22Rv1 (cell line): Measurements from ENCODE around the gene RNFT1.

Experiments
- H3K27ac ChIP-seq: fragments of 450-650 bp; 2 replicates; pipeline ENCODE4 v1.5.1; 2017
- ZFX ChIP-seq: fragments of 450-650 bp; IDR thresholded peaks from 2 replicates; pipeline ENCODE4 v1.6.1; 2017; ENCODE audit warnings: antibody characterized with exemption, borderline replicate concordance
- TF ChIP-seq, protein P1 (sequence below): fragments of 450-650 bp; IDR thresholded peaks from 2 replicates; pipeline ENCODE4 v1.5.1; 2017; ENCODE audit warnings: mild to moderate bottlenecking

Gene RNFT1

DNA sequence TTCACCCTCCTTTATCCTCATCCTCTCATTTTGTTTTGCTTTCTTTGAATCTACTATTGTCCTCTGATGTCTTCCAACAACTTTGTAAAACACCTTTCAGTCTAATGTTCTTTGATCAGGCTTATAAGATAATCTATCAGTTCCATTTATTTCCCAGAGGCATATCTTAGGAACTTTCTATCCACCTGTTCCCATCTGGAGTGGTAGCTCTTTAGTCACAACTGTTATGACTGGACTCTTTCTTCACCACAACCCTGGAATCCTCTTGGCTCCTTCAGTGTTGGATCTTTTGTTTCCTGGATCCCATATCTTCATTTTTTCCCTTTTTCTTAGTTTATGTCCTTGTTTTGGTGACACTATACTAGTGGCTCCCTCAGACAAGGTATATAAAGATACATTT, 48.1 kb downstream of the RNFT1 start:
- TF ChIP-seq, protein P1, sequence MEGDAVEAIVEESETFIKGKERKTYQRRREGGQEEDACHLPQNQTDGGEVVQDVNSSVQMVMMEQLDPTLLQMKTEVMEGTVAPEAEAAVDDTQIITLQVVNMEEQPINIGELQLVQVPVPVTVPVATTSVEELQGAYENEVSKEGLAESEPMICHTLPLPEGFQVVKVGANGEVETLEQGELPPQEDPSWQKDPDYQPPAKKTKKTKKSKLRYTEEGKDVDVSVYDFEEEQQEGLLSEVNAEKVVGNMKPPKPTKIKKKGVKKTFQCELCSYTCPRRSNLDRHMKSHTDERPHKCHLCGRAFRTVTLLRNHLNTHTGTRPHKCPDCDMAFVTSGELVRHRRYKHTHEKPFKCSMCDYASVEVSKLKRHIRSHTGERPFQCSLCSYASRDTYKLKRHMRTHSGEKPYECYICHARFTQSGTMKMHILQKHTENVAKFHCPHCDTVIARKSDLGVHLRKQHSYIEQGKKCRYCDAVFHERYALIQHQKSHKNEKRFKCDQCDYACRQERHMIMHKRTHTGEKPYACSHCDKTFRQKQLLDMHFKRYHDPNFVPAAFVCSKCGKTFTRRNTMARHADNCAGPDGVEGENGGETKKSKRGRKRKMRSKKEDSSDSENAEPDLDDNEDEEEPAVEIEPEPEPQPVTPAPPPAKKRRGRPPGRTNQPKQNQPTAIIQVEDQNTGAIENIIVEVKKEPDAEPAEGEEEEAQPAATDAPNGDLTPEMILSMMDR, result no peak
- no peak for TF ChIP-seq ZFX
- H3K27ac ChIP-seq, result no peak overlapping the region

DNA sequence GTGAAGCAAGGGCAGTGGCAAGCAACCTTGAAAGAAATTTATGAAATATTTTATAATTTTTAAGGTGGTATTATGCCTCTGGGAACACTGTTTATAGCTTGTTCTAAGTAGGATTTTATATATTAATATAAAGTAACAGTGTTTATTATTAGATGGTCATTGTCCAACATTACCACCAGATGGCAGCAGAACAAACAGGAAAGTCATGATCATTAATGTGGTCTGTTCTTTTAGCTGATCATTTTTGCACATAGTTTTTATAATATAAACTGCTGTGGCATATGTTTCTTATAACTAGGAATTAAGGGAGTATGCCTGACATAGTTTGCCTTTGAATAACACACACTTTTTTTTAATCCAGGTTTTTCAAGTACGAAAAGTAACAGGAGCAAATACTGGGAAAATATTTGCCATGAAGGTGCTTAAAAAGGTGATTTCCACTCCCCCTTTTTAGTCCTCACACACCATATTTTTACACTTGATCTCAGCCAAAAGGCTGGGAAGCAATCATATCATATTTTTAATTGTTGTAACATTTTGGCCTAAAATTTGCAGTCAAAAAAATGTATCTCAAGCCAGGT, 50.2 kb downstream of the RNFT1 start:
- TF ChIP-seq, protein P1, result peak; percentile 85
- TF ChIP-seq ZFX, result no peak

DNA sequence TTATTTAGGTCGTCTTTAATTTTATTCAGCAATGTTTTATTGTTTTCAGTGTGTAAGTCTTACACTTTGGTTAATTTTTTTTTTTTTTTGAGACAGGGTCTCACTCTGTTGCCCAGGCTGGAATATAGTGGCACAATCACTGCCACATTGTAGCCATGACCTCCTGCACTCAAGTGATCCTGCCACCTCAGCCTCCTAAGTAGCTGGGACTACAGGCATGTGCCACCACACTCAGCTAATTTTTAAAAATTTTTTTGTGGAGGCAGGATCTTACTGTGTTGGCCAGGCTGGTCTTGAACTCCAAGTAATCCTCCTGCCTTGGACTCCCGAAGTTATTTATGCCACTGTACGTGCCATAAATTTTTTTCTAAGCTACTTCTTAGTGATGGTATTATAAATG, 57.1 kb downstream of the RNFT1 start:
- H3K27ac ChIP-seq, result no peak overlapping the region
- TF ChIP-seq, protein P1, result no peak

More for the DNA sequence above, 50.2 kb downstream of the RNFT1 start:
- no peak overlapping the region for H3K27ac ChIP-seq

DNA sequence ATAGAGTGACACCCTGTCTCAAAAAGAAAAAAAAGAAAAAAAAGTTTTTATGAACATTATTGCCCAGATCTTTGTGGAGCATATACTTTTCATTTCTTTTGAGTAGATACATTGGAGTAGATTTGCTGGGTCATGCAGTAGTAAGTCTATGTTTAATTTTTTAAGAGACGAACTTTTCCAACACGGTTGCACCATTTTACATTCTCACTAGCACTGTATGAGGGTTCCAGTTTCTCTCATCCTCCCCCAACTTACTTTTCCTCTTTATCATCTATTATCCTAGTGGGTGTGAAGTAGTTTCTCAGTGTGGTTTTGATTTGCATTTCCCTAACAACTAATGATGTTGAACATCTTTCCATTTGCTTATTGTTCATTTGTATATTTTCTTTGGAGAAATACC, 61.1 kb downstream of the RNFT1 start:
- TF ChIP-seq, protein P1, result no peak
- no peak for TF ChIP-seq ZFX
- H3K27ac ChIP-seq, result no peak overlapping the region
